GM19372 (cell line): ENCODE measurements around the gene MRPS2.
"Not testable (repeated sequence)": the region's sequence is repeated elsewhere in the genome, so short reads cannot be mapped to it uniquely, and the experiment has no call there.

Source experiments
- ATAC-seq: cut with Tn5 transposase; IDR thresholded peaks from one replicate; pipeline ENCODE4 v1.9.1; 2021; ENCODE audit warnings: mild to moderate bottlenecking, low read depth, moderate library complexity; ENCODE audit not compliant: unreplicated experiment

MRPS2 gene

GRCh38 chr9:135513351-135513846 is 12.9 kb downstream of the MRPS2 start:
- no peak for ATAC-seq

- not testable (repeated sequence) for ATAC-seq
These were observed 13.4 kb downstream of the MRPS2 start for GRCh38 chr9:135513906-135514305.

GRCh38 chr9:135514342-135515082 is 14.0 kb downstream of the MRPS2 start:
- no peak for ATAC-seq

GRCh38 chr9:135515083-135515951 is 14.8 kb downstream of the MRPS2 start:
- no peak for ATAC-seq

GRCh38 chr9:135516132-135516860 is 15.8 kb downstream of the MRPS2 start:
- no peak for ATAC-seq

GRCh38 chr9:135517407-135517822 is 16.9 kb downstream of the MRPS2 start:
- no peak for ATAC-seq

GRCh38 chr9:135519179-135519971 is 18.9 kb downstream of the MRPS2 start:
- ATAC-seq, result no peak

GRCh38 chr9:135520916-135521607 is 20.6 kb downstream of the MRPS2 start, which contains the start of gene LCN1:
Gene LCN1, plus strand, starts transcription at chr9:135521440. Its CDS starts 58 bp downstream, at chr9:135521498.
- ATAC-seq, result no peak

- ATAC-seq, result no peak
These were observed 21.2 kb downstream of the MRPS2 start for GRCh38 chr9:135521608-135522095.

GRCh38 chr9:135522137-135522877 is 21.8 kb downstream of the MRPS2 start:
- no peak for ATAC-seq

- no peak for ATAC-seq
These were observed 22.4 kb downstream of the MRPS2 start for GRCh38 chr9:135522931-135523330.

- ATAC-seq, result no peak
These were observed 23.1 kb downstream of the MRPS2 start for GRCh38 chr9:135523521-135524129.

- ATAC-seq, result no peak
These were observed 23.8 kb downstream of the MRPS2 start for GRCh38 chr9:135524130-135524861.

GRCh38 chr9:135525241-135526088 is 25.0 kb downstream of the MRPS2 start:
- no peak for ATAC-seq

GRCh38 chr9:135526089-135526729 is 25.7 kb downstream of the MRPS2 start:
- ATAC-seq, result no peak
